Measurements from ENCODE around the gene GRAP.
"Not testable (repeated sequence)": the region's sequence is repeated elsewhere in the genome, so short reads cannot be mapped to it uniquely, and the experiment has no call there.

GRAP gene

GRCh38 chr17:19042369-19042768 is 4.4 kb downstream of the GRAP start:
- not testable (repeated sequence) for DNase-seq (ENCODE audit: low read depth in 2 of 2)

- DNase-seq (ENCODE audit: low read depth in 2 of 2) = not testable (repeated sequence)
Observed at GRCh38 chr17:19041871-19042270, 4.9 kb downstream of the GRAP start.

GRCh38 chr17:19040350-19040749 is 6.4 kb downstream of the GRAP start:
- DNase-seq (ENCODE audit: low read depth in 2 of 2) = not testable (repeated sequence)

- DNase-seq (ENCODE audit: low read depth in 2 of 2) = not testable (repeated sequence)
Observed at GRCh38 chr17:19038730-19039129, 8.0 kb downstream of the GRAP start.

GRCh38 chr17:19038007-19038406 is 8.8 kb downstream of the GRAP start:
- not testable (repeated sequence) for DNase-seq (ENCODE audit: low read depth in 2 of 2)

GRCh38 chr17:19037547-19037946 is 9.2 kb downstream of the GRAP start:
- not testable (repeated sequence) for DNase-seq (ENCODE audit: low read depth in 2 of 2)

GRCh38 chr17:19036186-19036585 is 10.6 kb downstream of the GRAP start:
- not testable (repeated sequence) for DNase-seq (ENCODE audit: low read depth in 2 of 2)

- not testable (repeated sequence) for DNase-seq (ENCODE audit: low read depth in 2 of 2)
Observed at GRCh38 chr17:19032377-19032988, 14.3 kb downstream of the GRAP start.

GRCh38 chr17:19031729-19032128 is 15.0 kb downstream of the GRAP start:
- DNase-seq (ENCODE audit: low read depth in 2 of 2) = peak; percentile 36 to 49

- not testable (repeated sequence) for DNase-seq (ENCODE audit: low read depth in 2 of 2)
Observed at GRCh38 chr17:19030771-19031449, 15.8 kb downstream of the GRAP start.

- DNase-seq (ENCODE audit: low read depth in 2 of 2) = not testable (repeated sequence)
Observed at GRCh38 chr17:19029740-19030139, 17.0 kb downstream of the GRAP start.

- DNase-seq (ENCODE audit: low read depth in 2 of 2) = not testable (repeated sequence)
Observed at GRCh38 chr17:19028671-19029070, 18.1 kb downstream of the GRAP start.

GRCh38 chr17:19024101-19025078 is 22.4 kb downstream of the GRAP start:
- no peak for DNase-seq (ENCODE audit: low read depth in 2 of 2)

- DNase-seq (ENCODE audit: low read depth in 2 of 2) = no peak
Observed at GRCh38 chr17:19023209-19023999, 23.4 kb downstream of the GRAP start.

- DNase-seq (ENCODE audit: low read depth in 2 of 2) = no peak
Observed at GRCh38 chr17:19022747-19023146, 24.0 kb downstream of the GRAP start.

GRCh38 chr17:19022128-19022527 is 24.6 kb downstream of the GRAP start:
- DNase-seq (ENCODE audit: low read depth in 2 of 2) = no peak

- peak in 1 of 2 donors; percentile 37 for DNase-seq (ENCODE audit: low read depth in 2 of 2)
Observed at GRCh38 chr17:19021622-19022083, 25.1 kb downstream of the GRAP start.

- not testable (repeated sequence) for DNase-seq (ENCODE audit: low read depth in 2 of 2)
Observed at GRCh38 chr17:19021011-19021621, 25.6 kb downstream of the GRAP start.

GRCh38 chr17:19020016-19020415 is 26.7 kb downstream of the GRAP start:
- no peak for DNase-seq (ENCODE audit: low read depth in 2 of 2)

- DNase-seq (ENCODE audit: low read depth in 2 of 2) = no peak
Observed at GRCh38 chr17:19019041-19019941, 27.5 kb downstream of the GRAP start.

Measured in stimulated activated CD4-positive, alpha-beta T cell treated with anti-CD3 and anti-CD28 coated beads, Interleukin-1b, Interleukin-23, amount 100 ng/mL, for 4 hours (primary cell).